CD4-positive, CD25-positive, alpha-beta regulatory T cell (primary cell): ENCODE data around the gene RGMA. TPM values are rescaled to one million over a fixed set of nuclear protein-coding genes. Genes with fewer than 3 reads are reported as not detected.

Source experiments
- ATAC-seq, 2 donors: fragments of 150-1000 bp; cut with Tn5 transposase; one replicate each; pipeline ENCODE4 v1.10.0; 2021; ENCODE audit warnings: low read depth in 2 of 2, moderate number of reproducible peaks in 2 of 2, moderate library complexity in 1 of 2
- DNase-seq, 3 donors: peaks; one replicate each; pipeline versions ENCODE4 v3.0.0 to v3.0.0-alpha.2; 2012 to 2022; ENCODE audit warnings: mixed read lengths in 1 of 3
- H3K27ac ChIP-seq: one replicate; pipeline ENCODE4 v1.7.0; 2013; ENCODE audit warnings: mild to moderate bottlenecking, low read length; ENCODE audit not compliant: insufficient read depth, poor library complexity, severe bottlenecking
- H3K27me3 ChIP-seq: one replicate; pipeline ENCODE4 v1.7.0; 2013; ENCODE audit warnings: low read length; ENCODE audit not compliant: control insufficient read depth, insufficient read depth
- H3K36me3 ChIP-seq: one replicate; pipeline ENCODE4 v1.7.0; 2013; ENCODE audit warnings: mild to moderate bottlenecking, low read length, moderate library complexity; ENCODE audit not compliant: control insufficient read depth, insufficient read depth
- H3K4me1 ChIP-seq: 2 replicates; pipeline ENCODE4 v1.7.0; 2013; ENCODE audit warnings: mild to moderate bottlenecking, low read length; ENCODE audit not compliant: insufficient read depth, control insufficient read depth, poor library complexity, severe bottlenecking
- H3K4me3 ChIP-seq: one replicate; pipeline ENCODE4 v1.7.0; 2013; ENCODE audit warnings: low read depth, mild to moderate bottlenecking, low read length, moderate library complexity
- H3K9me3 ChIP-seq, 2 experiments: 1 replicate in 1 of 2; 2 replicates in 1 of 2; pipeline ENCODE4 v1.7.0; 2013; ENCODE audit warnings: low read length in 2 of 2, mild to moderate bottlenecking in 1 of 2, moderate library complexity in 1 of 2; ENCODE audit not compliant: control insufficient read depth in 2 of 2
- H3K27ac Mint-ChIP-seq, 3 donors: one replicate each; pipeline ENCODE4 v1.8.0; 2020 to 2022; ENCODE audit warnings: mild to moderate bottlenecking in 3 of 3, mixed read lengths in 3 of 3, moderate library complexity in 2 of 3
- H3K27me3 Mint-ChIP-seq: one replicate; pipeline ENCODE4 v1.8.0; 2022; ENCODE audit warnings: mild to moderate bottlenecking, mixed read lengths
- H3K36me3 Mint-ChIP-seq: one replicate; pipeline ENCODE4 v1.8.0; 2020; ENCODE audit warnings: mixed read lengths
- H3K4me1 Mint-ChIP-seq, 4 donors: one replicate each; pipeline ENCODE4 v1.8.0; 2020 to 2022; ENCODE audit warnings: mixed read lengths in 4 of 4, mild to moderate bottlenecking in 1 of 4
- H3K4me3 Mint-ChIP-seq, 4 donors: one replicate each; pipeline ENCODE4 v1.8.0; 2020 to 2022; ENCODE audit warnings: mild to moderate bottlenecking in 4 of 4, mixed read lengths in 4 of 4, moderate library complexity in 3 of 4
- H3K9me3 Mint-ChIP-seq, 7 donors: one replicate each; pipeline ENCODE4 v1.8.0; 2020 to 2022; ENCODE audit warnings: mixed read lengths in 7 of 7, mild to moderate bottlenecking in 3 of 7, moderate library complexity in 2 of 7
- polyA plus RNA-seq, 4 donors: library from polyadenylated mRNA; unstranded; fragments of 300-500 nt; fragmentation: Illumina TruSeq; gene quantifications; one replicate each; pipeline ENCODE4 v1.2.3, GENCODE V29; 2021
- total RNA-seq: library from RNA; stranded (reverse); gene quantifications from one replicate; pipeline ENCODE4 v1.2.3, GENCODE V29; 2022

Gene RGMA
- total and polyA plus RNA-seq, 5 donors from 2014 or later, result 0.49 TPM; not detected in 4

- no peak overlapping the region for H3K4me3 Mint-ChIP-seq
Measured at GRCh38 chr15:93081399-93081798, 7.6 kb downstream of the RGMA start.

GRCh38 chr15:93080451-93080850 is 8.6 kb downstream of the RGMA start:
- H3K4me1 ChIP-seq, result no peaks in the 10 kb centered on the region
- no peaks in the 10 kb centered on the region for H3K36me3 ChIP-seq
- ATAC-seq (no peak), DNase-seq (no peak)
- H3K4me3 ChIP-seq, result no peak overlapping the region
- Mint-ChIP-seq H3K36me3 (no peaks in the 10 kb centered on the region), H3K4me3 (no peak overlapping the region), H3K27ac (no peak overlapping the region), H3K27me3 (peaks cover 63% of the 10 kb centered on the region), H3K4me1 (no peaks in the 10 kb centered on the region), H3K9me3 (peaks cover 0 to 2% (median 0%) of the 10 kb centered on the region in 7 donors)
- no peaks in the 10 kb centered on the region for H3K9me3 ChIP-seq
- no peak overlapping the region for H3K27ac ChIP-seq
- H3K27me3 ChIP-seq, result peaks cover 21% of the 10 kb centered on the region

More at GRCh38 chr15:93081399-93081798, 7.6 kb downstream of the RGMA start:
- no peak overlapping the region for H3K4me3 ChIP-seq
- no peaks in the 10 kb centered on the region for H3K4me1 ChIP-seq
- no peak for DNase-seq
- H3K9me3 Mint-ChIP-seq, result peaks cover 0 to 2% (median 0%) of the 10 kb centered on the region in 7 donors
- no peaks in the 10 kb centered on the region for H3K36me3 ChIP-seq
- H3K27me3 ChIP-seq, result peaks cover 30% of the 10 kb centered on the region
- no peak overlapping the region for H3K27ac ChIP-seq
- H3K27me3 Mint-ChIP-seq, result peaks cover 64% of the 10 kb centered on the region
- H3K27ac Mint-ChIP-seq, result no peak overlapping the region
- no peak for ATAC-seq
- H3K36me3 Mint-ChIP-seq, result no peaks in the 10 kb centered on the region
- H3K9me3 ChIP-seq, result no peaks in the 10 kb centered on the region
- H3K4me1 Mint-ChIP-seq, result no peaks in the 10 kb centered on the region

- peaks cover 0 to 2% (median 0%) of the 10 kb centered on the region in 7 donors for H3K9me3 Mint-ChIP-seq
- no peaks in the 10 kb centered on the region for H3K36me3 Mint-ChIP-seq
- H3K27ac Mint-ChIP-seq, result no peak overlapping the region
- no peaks in the 10 kb centered on the region for H3K9me3 ChIP-seq
- ATAC-seq (no peak), DNase-seq (no peak)
- H3K27ac ChIP-seq, result no peak overlapping the region
- no peaks in the 10 kb centered on the region for H3K36me3 ChIP-seq
- H3K4me3 Mint-ChIP-seq, result no peak overlapping the region
- H3K27me3 Mint-ChIP-seq, result peaks cover 79% of the 10 kb centered on the region
- H3K4me1 Mint-ChIP-seq, result peaks cover 0 to 14% (median 5%) of the 10 kb centered on the region in 4 donors
- peaks cover 16% of the 10 kb centered on the region for H3K27me3 ChIP-seq
- no peak overlapping the region for H3K4me3 ChIP-seq
- H3K4me1 ChIP-seq, result no peaks in the 10 kb centered on the region
Measured at GRCh38 chr15:93076875-93077274, 12.1 kb downstream of the RGMA start.

GRCh38 chr15:93076217-93076616 is 12.8 kb downstream of the RGMA start:
- Histone ChIP-seq H3K4me1 (no peaks in the 10 kb centered on the region), H3K36me3 (no peaks in the 10 kb centered on the region), H3K27me3 (peaks cover 15% of the 10 kb centered on the region), H3K9me3 (no peaks in the 10 kb centered on the region), H3K4me3 (no peak overlapping the region), H3K27ac (no peak overlapping the region)
- DNase-seq (no peak), ATAC-seq (no peak)
- Mint-ChIP-seq H3K4me3 (no peak overlapping the region), H3K4me1 (peaks cover 0 to 17% (median 7%) of the 10 kb centered on the region in 4 donors), H3K27me3 (peaks cover 79% of the 10 kb centered on the region), H3K27ac (no peak overlapping the region), H3K9me3 (peaks cover 0 to 2% (median 0%) of the 10 kb centered on the region in 7 donors), H3K36me3 (no peaks in the 10 kb centered on the region)

- Histone ChIP-seq H3K36me3 (no peaks in the 10 kb centered on the region), H3K4me1 (no peaks in the 10 kb centered on the region), H3K27ac (no peak overlapping the region), H3K4me3 (no peak overlapping the region), H3K9me3 (no peaks in the 10 kb centered on the region), H3K27me3 (peaks cover 14% of the 10 kb centered on the region)
- peaks cover 0 to 17% (median 7%) of the 10 kb centered on the region in 4 donors for H3K4me1 Mint-ChIP-seq
- ATAC-seq, result no peak
- DNase-seq, result no peak
- no peak overlapping the region for H3K4me3 Mint-ChIP-seq
- no peaks in the 10 kb centered on the region for H3K36me3 Mint-ChIP-seq
- H3K9me3 Mint-ChIP-seq, result no peaks in the 10 kb centered on the region
- H3K27ac Mint-ChIP-seq, result no peak overlapping the region
- H3K27me3 Mint-ChIP-seq, result peaks cover 79% of the 10 kb centered on the region
Measured at GRCh38 chr15:93074599-93074998, 14.4 kb downstream of the RGMA start.

GRCh38 chr15:93073465-93073952 is 15.5 kb downstream of the RGMA start:
- peaks cover 74% of the 10 kb centered on the region for H3K27me3 Mint-ChIP-seq

GRCh38 chr15:93072411-93073394 is 16.3 kb downstream of the RGMA start:
- no peaks in the 10 kb centered on the region for H3K36me3 Mint-ChIP-seq
- H3K4me1 Mint-ChIP-seq, result peaks cover 0 to 17% (median 7%) of the 10 kb centered on the region in 4 donors
- no peak overlapping the region for H3K27ac Mint-ChIP-seq
- no peaks in the 10 kb centered on the region for H3K36me3 ChIP-seq
- peaks cover 70% of the 10 kb centered on the region for H3K27me3 Mint-ChIP-seq
- H3K27me3 ChIP-seq, result peaks cover 8% of the 10 kb centered on the region
- no peaks in the 10 kb centered on the region for H3K9me3 Mint-ChIP-seq
- no peaks in the 10 kb centered on the region for H3K9me3 ChIP-seq
- DNase-seq, result no peak
- H3K4me3 ChIP-seq, result no peak overlapping the region
- H3K4me1 ChIP-seq, result no peaks in the 10 kb centered on the region
- ATAC-seq, result no peak
- H3K27ac ChIP-seq, result no peak overlapping the region
- H3K4me3 Mint-ChIP-seq, result peak overlapping the region in 1 of 4 donors; percentile 48

More at GRCh38 chr15:93073465-93073952, 15.5 kb downstream of the RGMA start:
- H3K36me3 ChIP-seq, result no peaks in the 10 kb centered on the region
- ATAC-seq (no peak), DNase-seq (no peak)
- no peak overlapping the region for H3K27ac ChIP-seq
- peaks cover 0 to 17% (median 7%) of the 10 kb centered on the region in 4 donors for H3K4me1 Mint-ChIP-seq
- no peak overlapping the region for H3K4me3 ChIP-seq
- peak overlapping the region in 2 of 4 donors; percentile 59 to 66 for H3K4me3 Mint-ChIP-seq
- H3K27me3 ChIP-seq, result peaks cover 11% of the 10 kb centered on the region
- H3K9me3 Mint-ChIP-seq, result no peaks in the 10 kb centered on the region
- H3K27ac Mint-ChIP-seq, result peak overlapping the region in 1 of 3 donors; percentile 69
- no peaks in the 10 kb centered on the region for H3K36me3 Mint-ChIP-seq
- H3K9me3 ChIP-seq, result no peaks in the 10 kb centered on the region
- H3K4me1 ChIP-seq, result no peaks in the 10 kb centered on the region
